Measurements from ENCODE around the gene CHD6.

- TF ChIP-seq POLR2AphosphoS5 (IDR thresholded peaks at IDR 0.05) (no peak), CTCF (IDR thresholded peaks at IDR 0.05) (no peak), POLR2A (IDR thresholded peaks at IDR 0.05) (no peak), EP300 (IDR thresholded peaks at IDR 0.05) (no peak)
Observed at GRCh38 chr20:41467220-41467619, 151.0 kb downstream of the CHD6 start.
